ENCODE data around the gene ETV3. TPM values are rescaled to one million over a fixed set of nuclear protein-coding genes. Genes with fewer than 3 reads are reported as not detected.

ETV3 gene
- total and polyA plus RNA-seq, 2 of the 4 experiments (the other 2 are of a cell fraction), result 6.4 to 14.7 TPM

GRCh38 chr1:157095091-157095490, 43.1 kb downstream of the ETV3 start:
- Histone ChIP-seq H3K4ac (ENCODE audit: low read depth, low read length) (no peak overlapping the region), H3K4me2 (ENCODE audit: low read depth, low read length) (no peak overlapping the region), H2BK120ac (ENCODE audit: low read depth, low read length) (no peak overlapping the region), H3K27me3 (ENCODE audit: control insufficient read depth, insufficient read depth, low read length) (0 out of 2 replicates have a peak, but pooled peaks cover 3% of the 10 kb centered on the region), H3K4me3 (ENCODE audit: insufficient read depth, low read depth, low read length) (no peak overlapping the region), H2BK20ac (ENCODE audit: low read depth, low read length) (no peak overlapping the region), H2AFZ (replicated peaks; ENCODE audit: low read length, poor library complexity) (no peak overlapping the region), H2AK9ac (replicated peaks; ENCODE audit: low read depth, low read length, poor library complexity) (no peak overlapping the region), H4K20me1 (ENCODE audit: insufficient read depth, low read length) (no peaks in the 10 kb centered on the region), H3K18ac (ENCODE audit: low read depth, low read length) (no peak overlapping the region), H3K79me1 (ENCODE audit: low read depth in 1 of 2, low read length in 2 of 2) (no peaks in the 10 kb centered on the region), H3K36me3 (ENCODE audit: control insufficient read depth, insufficient read depth, low read length) (no peaks in the 10 kb centered on the region), H3K56ac (ENCODE audit: extremely low read depth, insufficient read depth, low read length) (no peak overlapping the region), H3K9me1 (ENCODE audit: insufficient read depth, low read length) (0 out of 2 replicates have a peak, but pooled peaks cover 3% of the 10 kb centered on the region), H3K27ac (ENCODE audit: insufficient read depth, low read length) (no peak overlapping the region), H3K23ac (ENCODE audit: low read depth, low read length) (no peak overlapping the region), H2BK5ac (ENCODE audit: low read depth, low read length, poor library complexity, severe bottlenecking) (no peak overlapping the region), H2AK5ac (ENCODE audit: low read depth, low read length) (no peak overlapping the region), H4K5ac (ENCODE audit: low read depth, low read length) (no peak overlapping the region), H3K9me3 (ENCODE audit: control insufficient read depth, insufficient read depth, low read length) (no peaks in the 10 kb centered on the region), H3K9ac (ENCODE audit: low read depth, low read length) (no peak overlapping the region), H3K14ac (replicated peaks; ENCODE audit: low read depth, low read length) (no peak overlapping the region), H3K4me1 (ENCODE audit: control insufficient read depth, insufficient read depth, low read length) (no peaks in the 10 kb centered on the region; the same call in 1 of the 2 replicates), H4K91ac (ENCODE audit: insufficient read depth, low read depth, low read length) (no peak overlapping the region), H2BK15ac (ENCODE audit: low read depth, low read length) (no peak overlapping the region), H4K8ac (ENCODE audit: low read depth in 2 of 2, low read length in 2 of 2) (no peak overlapping the region)
- CTCF ChIA-PET, result no interaction called here
- no peak for TF ChIP-seq MAFK (IDR thresholded peaks at IDR 0.05; ENCODE audit: low read depth, low read length)
- no peak for TF ChIP-seq BHLHE40 (IDR thresholded peaks at IDR 0.05; ENCODE audit: low read depth, low read length)
- TF ChIP-seq ELK1 (IDR thresholded peaks at IDR 0.05; ENCODE audit: borderline replicate concordance, low read depth, low read length), result no peak
- TF ChIP-seq MAZ (IDR thresholded peaks at IDR 0.05; ENCODE audit: borderline replicate concordance, low read depth, low read length), result no peak
- TF ChIP-seq RCOR1 (IDR thresholded peaks at IDR 0.05; ENCODE audit: insufficient replicate concordance, low read length), result no peak
- no peak for TF ChIP-seq FOS (IDR thresholded peaks at IDR 0.05; ENCODE audit: low read depth, low read length)
- TF ChIP-seq CHD1 (IDR thresholded peaks at IDR 0.05; ENCODE audit: low read depth, low read length), result no peak
- no peak for TF ChIP-seq SMC3 (IDR thresholded peaks at IDR 0.05; ENCODE audit: low read depth, low read length)
- no peak for TF ChIP-seq CTCF (conservative IDR thresholded peaks at IDR 0.05; ENCODE audit: low read depth, low read length)
- no peak for TF ChIP-seq NFE2L2 (IDR thresholded peaks at IDR 0.05; ENCODE audit: low read depth, low read length)
- intact Hi-C loops (cut with micrococcal nuclease) (loop anchor here (10.0 kb wide), 1 partner anchor 270 kb away; no protein-coding TSS in a partner anchor), in situ Hi-C loops (cut with MboI; ENCODE audit: low sequenced_read_pairs) (no loop called here), dilution Hi-C loops (cut with HindIII; ENCODE audit: low sequenced_read_pairs, unreplicated experiment) (no loop called here)
- ATAC-seq (ENCODE audit: low read depth), result no peak
- no TSS peak for BruUV-seq (replicated peaks)
- no peak for DNase-seq
- POLR2A ChIA-PET (ENCODE audit: unreplicated experiment), result interaction anchor here (0.6 kb wide), 1 partner anchor 50 kb away, joined by 3 read pairs; no protein-coding TSS in a partner anchor
- no CpG with 5 or more reads among the region's 4 CpGs for WGBS, 2 experiments (ENCODE audit: extremely low coverage in 2 of 2, insufficient read length in 1 of 2)
